ENCODE measurements around the gene LPP.

Gene LPP

DNA sequence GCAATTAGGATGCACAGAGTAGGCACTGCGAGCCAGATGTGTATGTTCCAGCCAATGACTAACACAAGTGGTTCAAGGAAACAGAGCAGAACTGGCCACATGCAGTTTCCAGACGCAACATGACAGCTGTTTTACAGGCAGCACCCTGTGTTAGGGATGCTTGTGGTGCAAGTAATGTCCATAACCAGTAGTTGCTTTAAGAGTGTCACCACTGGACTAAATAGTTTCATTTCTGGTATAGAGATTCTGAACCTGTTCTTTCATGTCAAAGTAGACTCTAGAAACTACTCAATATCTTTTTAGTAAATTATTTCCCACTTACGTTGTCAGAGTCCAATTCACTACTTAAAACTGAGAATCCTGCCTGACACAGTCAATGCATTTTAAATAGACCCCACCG, 14.5 kb upstream of the LPP start:
- Histone ChIP-seq H3K79me2 (ENCODE audit: control insufficient read depth, insufficient read depth, low read length) (no peaks in the 10 kb centered on the region), H3K4me1 (ENCODE audit: control insufficient read depth, low read depth, low read length) (no peaks in the 10 kb centered on the region), H3K27ac (ENCODE audit: low read depth, low read length) (no peak overlapping the region), H4K5ac (ENCODE audit: low read length) (no peak overlapping the region), H3K9ac (ENCODE audit: low read length) (no peak overlapping the region), H3K4ac (ENCODE audit: low read depth, low read length) (no peak overlapping the region), H3K27me3 (ENCODE audit: insufficient read depth, low read length, poor library complexity) (no peaks in the 10 kb centered on the region), H3K4me2 (ENCODE audit: low read length) (no peak overlapping the region), H3K79me1 (ENCODE audit: low read length) (no peaks in the 10 kb centered on the region), H2BK15ac (replicated peaks; ENCODE audit: low read depth) (no peak overlapping the region), H2BK5ac (ENCODE audit: low read length) (no peak overlapping the region), H3K36me3 (ENCODE audit: control insufficient read depth, insufficient read depth, low read length) (no peaks in the 10 kb centered on the region), H3K56ac (ENCODE audit: low read length) (no peak overlapping the region), H4K8ac (ENCODE audit: low read depth, low read length) (no peak overlapping the region), H2AK5ac (ENCODE audit: low read length) (no peak overlapping the region), H3K18ac (ENCODE audit: low read length) (no peak overlapping the region), H3K23ac (ENCODE audit: low read length) (no peak overlapping the region), H3K4me3 (ENCODE audit: low read length) (no peak overlapping the region), H2BK120ac (ENCODE audit: low read depth, low read length) (no peak overlapping the region)
- DNase-seq: no peak
- WGBS (ENCODE audit: extremely low coverage, insufficient coverage, low lambda C conversion rate): no CpG with 5 or more reads among the region's 4 CpGs

DNA sequence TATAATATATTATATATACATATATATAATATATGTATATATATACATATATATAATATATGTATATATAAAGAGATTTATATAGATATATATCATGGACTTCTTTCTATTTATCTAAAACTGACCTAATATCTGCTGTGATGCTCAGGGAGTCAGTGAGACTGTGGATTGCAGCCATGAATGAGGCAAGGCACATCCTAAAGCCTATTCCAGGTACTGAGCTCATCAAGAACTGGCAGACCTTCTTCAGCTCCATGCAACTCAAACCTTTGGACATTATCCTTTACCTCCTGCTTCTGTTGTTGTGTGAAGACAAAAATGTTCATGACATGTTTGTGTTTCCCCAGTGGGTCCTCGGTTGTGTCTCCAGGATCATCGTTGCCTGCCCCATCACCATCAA, 7.7 kb upstream of the LPP start:
- Histone ChIP-seq H3K18ac (ENCODE audit: low read length) (no peak overlapping the region), H3K23ac (ENCODE audit: low read length) (no peak overlapping the region), H4K5ac (ENCODE audit: low read length) (no peak overlapping the region), H3K4ac (ENCODE audit: low read depth, low read length) (no peak overlapping the region), H3K4me1 (ENCODE audit: control insufficient read depth, low read depth, low read length) (no peaks in the 10 kb centered on the region), H2BK15ac (replicated peaks; ENCODE audit: low read depth) (no peak overlapping the region), H3K56ac (ENCODE audit: low read length) (no peak overlapping the region), H3K4me2 (ENCODE audit: low read length) (no peak overlapping the region), H3K36me3 (ENCODE audit: control insufficient read depth, insufficient read depth, low read length) (no peaks in the 10 kb centered on the region), H3K79me2 (ENCODE audit: control insufficient read depth, insufficient read depth, low read length) (no peaks in the 10 kb centered on the region), H3K9ac (ENCODE audit: low read length) (no peak overlapping the region), H3K27ac (ENCODE audit: low read depth, low read length) (no peak overlapping the region), H2AK5ac (ENCODE audit: low read length) (no peak overlapping the region), H2BK120ac (ENCODE audit: low read depth, low read length) (no peak overlapping the region), H3K79me1 (ENCODE audit: low read length) (no peaks in the 10 kb centered on the region), H4K8ac (ENCODE audit: low read depth, low read length) (no peak overlapping the region), H3K4me3 (ENCODE audit: low read length) (no peak overlapping the region), H3K27me3 (ENCODE audit: insufficient read depth, low read length, poor library complexity) (no peaks in the 10 kb centered on the region), H2BK5ac (ENCODE audit: low read length) (no peak overlapping the region)
- no peak for DNase-seq
- WGBS (ENCODE audit: extremely low coverage, insufficient coverage, low lambda C conversion rate): no CpG with 5 or more reads among the region's 2 CpGs

DNA sequence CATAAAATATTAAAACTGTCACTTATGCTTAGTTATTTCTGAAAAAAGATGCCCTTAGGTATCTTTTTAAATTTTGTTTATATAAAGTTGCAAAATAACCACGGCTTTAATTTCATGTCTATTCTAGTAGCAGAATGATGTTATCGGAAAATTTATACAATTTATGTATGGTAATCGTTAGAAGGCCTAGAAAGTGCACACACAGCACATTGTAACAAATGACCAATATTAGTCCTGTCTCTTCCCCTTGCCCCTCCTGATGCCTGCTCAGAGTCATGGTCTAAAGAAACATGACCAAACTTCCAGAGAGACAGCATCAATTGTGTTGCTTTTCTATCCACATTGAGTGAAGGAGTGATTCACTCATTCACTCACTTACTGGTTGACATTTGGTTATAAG, 6.2 kb upstream of the LPP start:
- H3K36me3 ChIP-seq (ENCODE audit: control insufficient read depth, insufficient read depth, low read length): no peaks in the 10 kb centered on the region
- no peak overlapping the region for H3K27ac ChIP-seq (ENCODE audit: low read depth, low read length)
- H3K56ac ChIP-seq (ENCODE audit: low read length): no peak overlapping the region
- H3K79me2 ChIP-seq (ENCODE audit: control insufficient read depth, insufficient read depth, low read length): no peaks in the 10 kb centered on the region
- H3K23ac ChIP-seq (ENCODE audit: low read length): no peak overlapping the region
- no peaks in the 10 kb centered on the region for H3K27me3 ChIP-seq (ENCODE audit: insufficient read depth, low read length, poor library complexity)
- H3K4me2 ChIP-seq (ENCODE audit: low read length): no peak overlapping the region
- H2BK5ac ChIP-seq (ENCODE audit: low read length): no peak overlapping the region
- H3K4ac ChIP-seq (ENCODE audit: low read depth, low read length): no peak overlapping the region
- H3K4me3 ChIP-seq (ENCODE audit: low read length): no peak overlapping the region
- no peak overlapping the region for H3K18ac ChIP-seq (ENCODE audit: low read length)
- H2BK15ac ChIP-seq (replicated peaks; ENCODE audit: low read depth): no peak overlapping the region
- WGBS (ENCODE audit: extremely low coverage, insufficient coverage, low lambda C conversion rate): no CpG with 5 or more reads among the region's 3 CpGs
- no peak overlapping the region for H2AK5ac ChIP-seq (ENCODE audit: low read length)
- H4K5ac ChIP-seq (ENCODE audit: low read length): no peak overlapping the region
- H3K79me1 ChIP-seq (ENCODE audit: low read length): no peaks in the 10 kb centered on the region
- peaks cover 2% of the 10 kb centered on the region for H3K4me1 ChIP-seq (ENCODE audit: control insufficient read depth, low read depth, low read length)
- no peak overlapping the region for H2BK120ac ChIP-seq (ENCODE audit: low read depth, low read length)
- no peak for DNase-seq
- H4K8ac ChIP-seq (ENCODE audit: low read depth, low read length): no peak overlapping the region
- no peak overlapping the region for H3K9ac ChIP-seq (ENCODE audit: low read length)

DNA sequence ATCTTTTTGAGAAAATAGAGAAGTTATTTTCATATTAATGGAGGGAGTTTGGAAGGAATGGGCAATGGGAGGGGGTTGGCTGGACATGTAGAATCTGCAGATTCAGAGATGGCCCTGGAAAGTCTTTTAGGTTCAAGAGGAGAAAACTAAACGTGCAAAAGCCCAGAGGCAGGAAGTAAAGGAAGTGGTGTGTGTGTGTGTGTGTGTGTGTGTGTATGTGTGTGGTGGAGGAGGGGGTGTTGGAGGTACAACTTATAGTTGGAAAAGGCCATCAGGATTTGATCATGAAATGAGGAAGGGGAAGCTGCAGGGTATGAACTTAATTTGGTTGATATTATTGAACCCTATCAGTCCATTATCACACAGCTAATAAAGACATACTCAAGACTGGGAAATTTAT, 5.6 kb upstream of the LPP start:
- Histone ChIP-seq H3K23ac (ENCODE audit: low read length) (no peak overlapping the region), H3K4me2 (ENCODE audit: low read length) (no peak overlapping the region), H3K4me3 (ENCODE audit: low read length) (no peak overlapping the region), H2BK15ac (replicated peaks; ENCODE audit: low read depth) (no peak overlapping the region), H3K18ac (ENCODE audit: low read length) (no peak overlapping the region), H3K4me1 (ENCODE audit: control insufficient read depth, low read depth, low read length) (peaks cover 2% of the 10 kb centered on the region), H3K27me3 (ENCODE audit: insufficient read depth, low read length, poor library complexity) (no peaks in the 10 kb centered on the region), H2AK5ac (ENCODE audit: low read length) (no peak overlapping the region), H2BK120ac (ENCODE audit: low read depth, low read length) (no peak overlapping the region), H3K79me1 (ENCODE audit: low read length) (no peaks in the 10 kb centered on the region), H2BK5ac (ENCODE audit: low read length) (no peak overlapping the region), H4K8ac (ENCODE audit: low read depth, low read length) (no peak overlapping the region), H3K36me3 (ENCODE audit: control insufficient read depth, insufficient read depth, low read length) (no peaks in the 10 kb centered on the region), H3K56ac (ENCODE audit: low read length) (no peak overlapping the region), H3K9ac (ENCODE audit: low read length) (no peak overlapping the region), H3K4ac (ENCODE audit: low read depth, low read length) (no peak overlapping the region), H4K5ac (ENCODE audit: low read length) (no peak overlapping the region), H3K27ac (ENCODE audit: low read depth, low read length) (no peak overlapping the region), H3K79me2 (ENCODE audit: control insufficient read depth, insufficient read depth, low read length) (no peaks in the 10 kb centered on the region)
- no CpG with 5 or more reads among the region's 1 CpG for WGBS (ENCODE audit: extremely low coverage, insufficient coverage, low lambda C conversion rate)
- no peak for DNase-seq

GRCh38 chr3:188149587-188149986, 4.4 kb upstream of the LPP start:
- Histone ChIP-seq H2BK15ac (replicated peaks; ENCODE audit: low read depth) (no peak overlapping the region), H3K27ac (ENCODE audit: low read depth, low read length) (no peak overlapping the region), H3K4me1 (ENCODE audit: control insufficient read depth, low read depth, low read length) (peaks cover 3% of the 10 kb centered on the region), H3K36me3 (ENCODE audit: control insufficient read depth, insufficient read depth, low read length) (no peaks in the 10 kb centered on the region), H3K9ac (ENCODE audit: low read length) (no peak overlapping the region), H2AK5ac (ENCODE audit: low read length) (no peak overlapping the region), H3K23ac (ENCODE audit: low read length) (no peak overlapping the region), H3K27me3 (ENCODE audit: insufficient read depth, low read length, poor library complexity) (no peaks in the 10 kb centered on the region), H3K4me2 (ENCODE audit: low read length) (no peak overlapping the region), H3K79me2 (ENCODE audit: control insufficient read depth, insufficient read depth, low read length) (no peaks in the 10 kb centered on the region), H2BK120ac (ENCODE audit: low read depth, low read length) (no peak overlapping the region), H3K4me3 (ENCODE audit: low read length) (no peak overlapping the region), H3K4ac (ENCODE audit: low read depth, low read length) (no peak overlapping the region), H3K56ac (ENCODE audit: low read length) (no peak overlapping the region), H4K8ac (ENCODE audit: low read depth, low read length) (no peak overlapping the region), H2BK5ac (ENCODE audit: low read length) (no peak overlapping the region), H4K5ac (ENCODE audit: low read length) (no peak overlapping the region), H3K18ac (ENCODE audit: low read length) (no peak overlapping the region), H3K79me1 (ENCODE audit: low read length) (peaks cover 1% of the 10 kb centered on the region)
- WGBS (ENCODE audit: extremely low coverage, insufficient coverage, low lambda C conversion rate): no CpG with 5 or more reads among the region's 9 CpGs
- DNase-seq: peak; percentile 81

GRCh38 chr3:188150982-188151381, 3.0 kb upstream of the LPP start:
- no peak overlapping the region for H2BK5ac ChIP-seq (ENCODE audit: low read length)
- peaks cover 9% of the 10 kb centered on the region for H3K79me2 ChIP-seq (ENCODE audit: control insufficient read depth, insufficient read depth, low read length)
- H2AK5ac ChIP-seq (ENCODE audit: low read length): no peak overlapping the region
- no peak overlapping the region for H3K56ac ChIP-seq (ENCODE audit: low read length)
- no peak overlapping the region for H3K4ac ChIP-seq (ENCODE audit: low read depth, low read length)
- H3K27me3 ChIP-seq (ENCODE audit: insufficient read depth, low read length, poor library complexity): no peaks in the 10 kb centered on the region
- no peak overlapping the region for H3K4me2 ChIP-seq (ENCODE audit: low read length)
- H3K79me1 ChIP-seq (ENCODE audit: low read length): peaks cover 6% of the 10 kb centered on the region
- WGBS (ENCODE audit: extremely low coverage, insufficient coverage, low lambda C conversion rate): no CpG with 5 or more reads among the region's 6 CpGs
- H3K27ac ChIP-seq (ENCODE audit: low read depth, low read length): no peak overlapping the region
- peak overlapping the region; percentile 65 for H2BK15ac ChIP-seq (replicated peaks; ENCODE audit: low read depth)
- DNase-seq: no peak
- H3K4me3 ChIP-seq (ENCODE audit: low read length): no peak overlapping the region
- no peak overlapping the region for H3K18ac ChIP-seq (ENCODE audit: low read length)
- no peaks in the 10 kb centered on the region for H3K36me3 ChIP-seq (ENCODE audit: control insufficient read depth, insufficient read depth, low read length)
- no peak overlapping the region for H2BK120ac ChIP-seq (ENCODE audit: low read depth, low read length)
- H3K9ac ChIP-seq (ENCODE audit: low read length): no peak overlapping the region
- H3K23ac ChIP-seq (ENCODE audit: low read length): no peak overlapping the region
- H3K4me1 ChIP-seq (ENCODE audit: control insufficient read depth, low read depth, low read length): peaks cover 9% of the 10 kb centered on the region
- H4K5ac ChIP-seq (ENCODE audit: low read length): no peak overlapping the region
- no peak overlapping the region for H4K8ac ChIP-seq (ENCODE audit: low read depth, low read length)
